Measurements from ENCODE around the gene PPP1R9B.
A peak's percentile ranks its signal among the peaks of the same experiment; 100 is the strongest.

Gene PPP1R9B

DNA sequence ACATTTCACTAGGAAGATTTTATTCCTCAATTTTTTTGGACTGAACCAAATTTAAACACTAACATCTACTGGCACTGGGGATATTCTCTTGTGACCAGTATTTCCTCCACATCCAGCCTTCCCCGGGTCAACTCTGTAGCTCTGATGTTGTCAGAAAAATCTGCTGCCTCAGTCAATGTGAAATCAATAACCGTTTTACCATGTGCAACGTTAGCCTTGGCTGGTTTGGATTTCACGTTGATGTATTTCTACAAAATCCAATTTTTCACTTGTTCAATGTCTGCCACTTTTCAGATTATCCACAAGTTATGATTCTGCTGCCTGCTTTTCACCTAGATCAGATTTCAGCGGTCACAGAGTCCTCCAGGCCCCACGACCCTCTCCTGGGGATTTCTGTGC is 22.5 kb upstream of the PPP1R9B start:
- DNase-seq = no peak

DNA sequence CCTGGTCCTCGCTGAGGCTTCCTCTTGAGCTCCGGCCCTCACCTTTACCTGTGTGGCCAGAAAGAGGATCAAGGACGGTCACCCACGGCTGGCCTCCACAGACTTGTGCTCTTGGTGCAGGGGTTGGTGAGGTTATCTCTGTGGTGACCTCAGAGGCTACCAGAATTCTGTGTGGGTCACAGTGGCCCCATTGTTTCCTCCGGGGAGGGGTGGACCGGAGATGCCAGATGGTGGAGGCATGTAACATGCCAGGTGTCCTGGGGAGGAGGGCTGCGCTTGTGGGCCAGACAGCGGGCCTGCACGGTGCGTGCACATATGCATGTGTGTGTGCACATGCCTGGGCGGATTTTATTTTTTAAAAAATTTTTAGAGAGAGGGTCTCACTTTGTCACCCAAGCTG is 21.7 kb upstream of the PPP1R9B start:
- no peak for DNase-seq

DNA sequence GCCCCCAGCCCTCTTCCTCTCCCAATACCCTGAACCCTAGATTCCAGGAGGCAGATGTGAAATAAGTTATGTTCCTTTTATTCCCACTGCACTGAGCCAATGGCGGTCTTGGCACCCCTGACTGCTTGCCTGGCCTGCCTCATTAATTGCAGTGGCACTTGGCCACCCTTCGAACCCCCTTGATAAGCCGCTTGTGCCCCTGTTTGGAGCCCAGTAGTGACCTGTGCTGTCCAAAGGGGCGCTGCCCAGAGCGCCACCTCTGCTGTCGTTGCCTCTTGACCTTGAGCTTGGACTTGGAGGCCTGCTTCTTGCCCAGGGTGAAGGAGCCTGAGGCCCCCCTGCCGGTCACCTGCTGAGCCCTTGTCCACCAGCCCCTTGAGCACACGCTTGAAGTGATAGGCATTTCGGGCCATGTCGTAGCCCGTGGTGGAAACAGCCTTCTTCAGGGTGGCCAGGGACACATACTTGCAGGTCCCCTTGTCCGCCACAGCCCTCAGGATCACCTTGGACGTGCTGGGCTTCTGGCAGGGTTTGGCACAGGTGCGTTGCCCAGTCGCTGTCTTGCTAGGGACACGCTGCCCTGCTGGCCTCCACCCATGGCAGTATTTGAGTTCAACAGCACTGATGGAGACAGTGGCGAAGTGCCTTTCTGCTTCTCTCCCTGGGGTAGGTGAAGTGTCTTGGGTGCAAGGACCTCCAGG is 21.0 kb upstream of the PPP1R9B start:
- DNase-seq = no peak

DNA sequence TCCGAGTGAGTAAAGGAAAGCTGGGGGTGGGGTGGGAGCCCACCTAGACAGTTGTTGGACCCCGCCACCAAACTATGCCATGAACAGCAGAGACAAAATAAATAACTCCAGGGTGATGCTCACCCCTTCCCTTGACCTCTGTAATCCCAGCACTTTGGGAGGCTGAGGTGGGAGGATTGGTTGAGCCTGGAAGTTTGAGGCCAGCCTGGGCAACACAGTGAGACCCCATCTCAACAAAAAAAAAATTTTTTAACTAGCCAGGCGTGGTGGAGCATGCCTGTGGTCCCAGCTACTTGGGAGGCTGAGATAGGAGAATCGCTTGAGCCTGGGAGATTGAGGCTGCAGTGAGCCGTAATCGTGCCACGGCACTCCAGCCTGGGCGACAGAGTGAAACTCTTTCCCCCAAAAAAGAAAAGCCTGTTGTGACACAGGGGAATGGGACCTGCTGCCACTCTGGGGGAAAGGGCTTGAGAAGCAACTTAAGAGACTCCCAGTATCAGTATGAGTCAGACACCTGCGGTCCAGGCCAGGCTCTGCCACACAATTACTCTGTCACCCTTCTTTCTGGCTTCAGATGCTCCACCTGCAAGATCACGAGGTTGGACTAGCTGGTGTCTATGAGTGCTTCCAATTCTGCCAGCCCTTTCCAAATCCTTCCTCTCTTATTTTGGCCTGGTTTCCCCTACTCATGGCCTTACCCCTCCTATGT is 20.3 kb upstream of the PPP1R9B start:
- DNase-seq = no peak

DNA sequence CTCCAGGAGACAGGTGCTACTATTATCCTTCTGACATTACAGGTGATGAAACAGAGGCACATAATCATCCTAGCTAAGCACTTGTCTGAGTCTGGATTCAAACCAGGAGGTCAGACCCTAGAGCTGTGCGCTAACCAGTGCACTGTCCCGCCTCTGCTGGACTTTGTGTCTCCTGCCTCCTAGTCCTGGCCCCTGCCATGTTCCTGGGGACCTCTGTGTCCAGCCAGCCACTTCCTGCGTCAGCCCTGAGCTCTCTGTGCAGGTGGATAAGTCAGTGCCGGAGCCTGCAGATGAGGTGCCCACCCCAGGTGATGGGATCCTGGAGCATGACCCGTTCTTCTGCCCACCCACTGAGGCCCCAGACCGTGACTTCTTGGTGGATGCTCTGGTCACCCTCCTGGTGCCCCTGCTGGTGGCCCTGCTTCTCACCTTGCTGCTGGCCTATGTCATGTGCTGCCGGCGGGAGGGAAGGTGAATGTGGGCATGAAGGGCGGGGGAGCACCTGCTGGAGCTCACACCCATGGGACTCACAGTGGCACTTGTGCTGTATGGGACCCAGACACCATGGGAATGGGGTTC is 19.5 kb upstream of the PPP1R9B start:
- no peak for DNase-seq

DNA sequence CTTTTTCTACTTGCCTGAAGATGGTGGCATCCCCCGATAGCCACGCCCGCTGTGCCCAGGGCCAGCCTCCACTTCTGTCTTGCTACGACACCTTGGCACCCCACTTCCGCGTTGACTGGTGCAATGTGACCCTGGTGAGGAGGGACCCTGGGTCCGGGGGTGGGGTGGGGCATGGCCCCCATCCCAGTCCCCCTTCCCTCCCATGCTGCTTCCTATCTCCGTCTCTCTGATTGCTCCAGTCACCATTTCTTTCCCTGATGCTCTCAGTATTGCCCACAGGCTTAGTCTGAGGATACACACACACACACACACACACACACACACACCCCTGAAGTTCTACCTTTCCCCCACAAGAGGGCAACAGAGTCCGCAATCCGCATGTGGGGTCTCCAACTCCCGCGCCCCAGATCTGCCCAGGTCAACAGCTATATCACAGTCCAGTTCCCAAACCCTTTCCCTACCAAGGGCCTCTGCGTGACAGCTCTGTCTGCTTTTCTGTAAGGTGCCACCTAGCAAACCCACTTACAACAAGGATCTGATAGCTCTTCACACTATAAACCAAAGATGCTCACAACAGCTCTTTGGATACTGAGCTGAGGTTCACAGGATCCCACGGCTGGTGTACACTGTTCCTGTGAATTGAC is 18.8 kb upstream of the PPP1R9B start:
- DNase-seq = peak; percentile 78

DNA sequence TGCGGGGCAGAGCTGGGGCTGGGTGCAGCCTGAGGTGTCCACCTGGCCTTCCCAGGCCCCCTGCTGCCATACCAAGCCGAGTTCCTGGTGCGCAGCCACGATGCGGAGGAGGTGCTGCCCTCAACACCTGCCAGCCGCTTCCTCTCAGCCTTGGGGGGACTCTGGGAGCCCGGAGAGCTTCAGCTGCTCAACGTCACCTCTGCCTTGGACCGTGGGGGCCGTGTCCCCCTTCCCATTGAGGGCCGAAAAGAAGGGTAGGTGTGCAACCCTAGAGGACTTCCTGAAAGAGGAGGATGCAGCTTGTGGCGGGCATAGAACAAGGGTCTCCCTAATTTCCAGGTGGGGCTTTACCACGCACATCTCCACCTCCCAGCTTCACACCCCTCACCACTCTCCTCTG is 17.8 kb upstream of the PPP1R9B start:
- no peak for DNase-seq

DNA sequence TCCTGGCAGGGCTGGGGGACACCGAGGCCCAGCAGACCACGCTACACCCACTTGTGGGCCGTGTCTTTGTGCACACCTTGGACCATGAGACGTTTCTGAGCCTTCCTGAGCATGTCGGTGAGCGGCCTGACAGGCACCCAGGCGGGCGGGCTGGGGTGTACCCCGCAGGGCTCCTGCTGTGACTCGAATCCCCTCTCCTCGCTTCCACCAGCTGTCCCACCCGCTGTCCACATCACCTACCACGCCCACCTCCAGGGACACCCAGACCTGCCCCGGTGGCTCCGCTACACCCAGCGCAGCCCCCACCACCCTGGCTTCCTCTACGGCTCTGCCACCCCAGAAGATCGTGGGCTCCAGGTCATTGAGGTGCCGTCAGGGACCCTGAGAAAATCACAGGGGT is 16.9 kb upstream of the PPP1R9B start:
- no peak for DNase-seq

DNA sequence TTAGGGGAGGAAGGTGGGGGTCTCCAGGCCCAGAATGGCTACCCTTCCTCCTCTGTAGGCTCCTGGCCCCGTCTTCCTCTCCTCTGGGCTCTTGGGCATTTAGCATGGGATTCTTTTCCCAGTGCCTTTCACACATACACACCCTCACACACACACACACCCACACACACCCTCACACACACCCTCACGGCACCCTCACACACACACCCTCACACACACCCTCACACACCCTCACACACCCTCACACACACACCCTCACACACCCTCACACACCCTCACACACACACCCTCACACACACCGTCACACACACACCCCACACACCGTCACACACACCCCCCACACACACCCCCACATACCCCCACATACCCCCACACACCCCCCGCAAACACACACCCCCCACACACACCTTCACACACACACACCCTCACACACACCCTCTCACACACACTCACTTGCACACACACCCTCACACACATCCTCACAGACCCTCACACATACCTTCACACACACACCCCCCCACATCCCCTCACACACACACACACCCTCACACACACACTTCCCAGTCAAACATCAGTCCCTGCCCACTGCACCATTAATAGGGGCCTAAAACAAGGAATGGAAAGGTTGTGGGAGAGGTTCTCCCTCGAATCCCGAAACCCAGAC is 16.2 kb upstream of the PPP1R9B start:
- no peak for DNase-seq

DNA sequence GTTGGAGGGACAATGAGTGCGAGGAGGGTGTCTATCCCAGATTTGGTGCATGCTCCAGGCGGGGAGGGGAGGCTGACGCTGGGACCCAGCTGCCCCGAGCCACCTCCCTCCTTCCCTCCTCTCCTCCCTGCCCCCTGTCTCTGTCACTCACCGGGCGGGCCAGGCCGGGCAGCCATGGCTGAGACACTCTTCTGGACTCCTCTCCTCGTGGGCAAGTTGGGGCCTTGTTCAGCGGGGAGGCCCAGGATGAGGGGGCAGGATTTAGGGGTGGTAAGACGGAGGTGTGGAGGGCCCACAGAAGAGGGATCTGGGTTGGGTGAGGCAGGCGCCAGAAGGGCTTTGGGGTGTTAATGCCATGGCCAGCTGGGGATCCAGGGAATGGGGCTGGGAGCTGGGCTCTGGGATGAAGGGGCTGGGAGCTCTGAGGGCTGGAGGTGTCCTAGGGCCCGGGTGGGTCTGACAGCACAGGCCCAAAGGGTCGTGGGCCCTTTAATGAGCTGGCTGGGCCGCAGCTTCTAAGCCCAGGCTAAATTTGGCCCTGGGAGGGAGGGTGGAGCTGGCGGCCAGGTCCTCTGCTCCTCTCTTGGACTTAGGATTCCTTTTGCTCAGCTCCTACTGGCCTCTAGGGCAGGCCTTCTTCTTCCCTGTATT is 15.5 kb upstream of the PPP1R9B start, which contains the start of gene SGCA:
Gene SGCA, plus strand, starts transcription at position 139 of the 651 bp plus-strand sequence. Its CDS starts 36 bp downstream, at position 175.
- no peak for DNase-seq

DNA sequence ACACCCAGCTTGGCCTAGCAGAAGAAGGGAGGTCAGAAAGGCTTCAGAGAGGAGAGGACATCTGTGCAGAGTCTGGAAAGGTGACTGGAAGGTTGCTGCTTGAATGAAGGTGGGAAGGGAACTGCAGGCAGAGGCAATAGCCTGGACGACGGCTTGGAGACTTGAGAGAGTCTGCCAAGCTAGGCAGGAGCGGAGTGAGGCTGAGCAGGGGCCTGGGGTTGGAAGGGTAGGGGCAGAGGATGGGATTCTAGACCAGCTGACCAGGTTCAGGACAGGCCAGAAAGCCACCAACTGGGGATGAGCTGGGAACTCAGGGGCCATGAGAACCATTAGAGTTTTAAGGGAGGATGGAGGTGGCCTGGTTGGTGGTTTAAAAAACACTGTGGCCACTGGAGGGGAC is 15.0 kb upstream of the PPP1R9B start:
- DNase-seq = no peak

DNA sequence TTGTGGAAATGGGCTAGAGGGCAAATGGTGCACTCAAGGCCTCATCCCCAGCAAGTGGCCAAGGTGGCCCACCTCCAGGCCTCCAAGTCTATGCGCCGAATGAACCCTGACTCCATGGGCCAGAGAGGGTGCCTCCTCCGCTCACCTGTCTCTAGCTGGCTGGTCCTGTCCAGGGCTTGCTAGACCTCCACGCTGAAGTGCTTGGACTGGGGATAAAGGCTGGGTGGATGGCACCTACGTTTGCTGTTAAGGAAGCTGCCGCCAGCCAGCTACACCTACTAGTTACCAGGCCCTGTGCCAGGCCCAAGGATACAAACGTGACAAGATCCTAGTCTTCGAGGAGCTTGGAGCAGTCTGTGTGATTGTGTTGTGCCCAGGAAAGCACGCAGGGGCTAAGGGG is 14.6 kb upstream of the PPP1R9B start:
- no peak for DNase-seq

DNA sequence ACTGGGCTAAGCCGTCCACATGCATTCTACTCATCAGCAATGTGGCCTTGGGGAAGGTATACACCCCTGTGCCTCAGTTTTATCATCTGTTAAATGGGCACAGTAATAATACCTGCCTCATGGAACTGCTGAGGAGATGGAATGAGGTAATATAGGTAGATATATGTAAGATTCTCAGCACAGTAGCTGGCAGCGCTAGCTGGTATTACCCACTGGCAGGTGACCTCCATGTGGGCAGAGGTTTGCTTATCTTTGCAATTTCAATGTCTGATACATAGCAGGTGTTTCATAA is 14.2 kb upstream of the PPP1R9B start:
- no peak for DNase-seq

DNA sequence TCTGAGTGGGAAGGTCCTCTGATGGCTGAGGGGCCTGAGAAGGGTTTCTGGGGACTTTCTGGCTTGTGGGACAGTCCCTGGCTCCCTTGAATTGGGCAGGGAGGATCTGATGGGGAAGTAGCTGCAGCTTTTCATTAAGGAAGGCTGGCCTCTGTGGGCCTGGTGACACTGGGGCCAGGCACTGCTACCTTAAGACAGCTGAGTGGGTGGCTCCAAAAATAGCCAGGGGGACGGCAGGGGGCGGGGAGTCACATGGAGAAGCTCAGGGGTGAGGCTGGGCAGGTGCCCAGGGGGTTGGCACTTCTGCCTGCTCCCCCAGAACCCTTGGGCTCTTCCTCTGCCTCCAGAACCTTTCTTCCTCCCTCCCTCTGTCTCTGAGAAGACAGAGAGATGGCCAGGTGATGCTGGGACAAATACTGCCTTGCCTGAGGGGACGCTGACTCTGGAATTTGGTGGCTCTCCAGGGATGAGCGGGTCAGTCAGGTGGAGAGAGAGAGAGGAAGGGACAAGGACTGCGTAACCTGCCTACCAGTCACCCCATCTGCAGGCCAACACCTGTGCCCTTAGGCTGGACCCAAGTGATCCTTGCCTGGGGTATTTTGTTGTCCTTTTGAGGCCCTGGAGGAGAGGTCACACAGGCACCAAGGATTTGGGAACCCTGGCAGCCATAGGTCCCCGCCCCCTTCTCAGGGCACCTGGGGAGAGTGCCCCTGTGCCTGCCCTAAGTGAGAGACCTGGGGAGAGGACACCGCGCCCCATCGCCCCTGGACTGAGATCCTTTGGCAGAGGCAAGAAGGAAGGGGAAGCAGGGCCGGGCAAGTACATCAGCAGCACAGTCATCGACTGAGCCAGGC is 13.6 kb upstream of the PPP1R9B start:
- DNase-seq = peak; percentile 41

DNA sequence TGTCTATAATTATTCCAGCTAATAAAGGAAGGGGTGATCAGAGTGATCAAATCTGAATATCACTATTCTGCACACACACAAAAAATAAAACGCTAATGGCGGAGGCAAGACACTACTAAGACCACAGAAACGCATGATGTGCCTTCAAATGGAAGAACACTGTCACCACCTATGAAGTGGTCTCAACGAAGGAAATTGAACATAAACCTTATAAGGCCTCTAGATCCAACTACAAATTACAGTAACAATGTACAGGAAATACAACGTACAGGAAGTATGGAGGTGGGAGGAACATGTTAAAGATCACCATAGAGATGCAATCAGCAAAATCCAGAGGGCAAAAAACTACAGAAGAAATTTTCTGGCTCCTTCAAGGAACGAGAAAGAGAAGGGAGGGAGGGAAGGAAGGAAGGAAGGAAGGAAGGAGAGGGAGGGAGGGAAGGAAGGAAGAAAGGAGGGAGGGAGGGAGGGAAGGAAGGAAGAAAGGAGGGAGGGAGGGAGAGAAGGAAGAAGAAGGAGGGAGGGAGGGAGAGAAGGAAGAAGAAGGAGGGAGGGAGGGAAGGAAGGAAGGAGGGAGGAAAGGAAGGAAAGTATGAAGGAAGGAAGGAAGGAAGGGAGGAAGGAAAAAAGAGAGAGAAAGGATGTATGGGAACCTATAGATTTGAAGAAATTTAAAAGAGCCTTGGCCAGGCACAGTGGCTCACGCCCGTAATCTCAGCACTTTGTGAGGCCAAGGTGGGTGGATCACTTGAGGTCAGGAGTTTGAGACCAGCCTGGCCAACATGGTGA is 12.2 kb upstream of the PPP1R9B start:
- no peak for DNase-seq

DNA sequence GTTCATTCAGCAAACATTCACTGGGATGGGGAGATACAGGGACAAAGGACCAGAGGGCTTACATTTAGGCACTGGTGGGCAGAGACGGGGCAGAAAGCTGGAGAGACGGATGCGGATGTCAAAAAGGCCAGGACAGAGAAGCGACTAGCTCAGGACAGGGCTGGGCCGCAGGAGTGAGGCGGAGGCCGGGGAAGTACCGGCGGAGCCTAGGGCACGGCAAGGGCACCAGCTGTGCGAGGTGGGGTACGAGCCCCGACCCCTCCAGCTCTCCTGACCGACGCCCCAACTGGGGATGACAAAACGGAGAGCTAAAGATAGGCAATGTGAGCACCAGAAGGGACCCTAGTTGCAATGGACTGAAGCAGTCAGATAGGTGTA is 11.4 kb upstream of the PPP1R9B start:
- DNase-seq = no peak

DNA sequence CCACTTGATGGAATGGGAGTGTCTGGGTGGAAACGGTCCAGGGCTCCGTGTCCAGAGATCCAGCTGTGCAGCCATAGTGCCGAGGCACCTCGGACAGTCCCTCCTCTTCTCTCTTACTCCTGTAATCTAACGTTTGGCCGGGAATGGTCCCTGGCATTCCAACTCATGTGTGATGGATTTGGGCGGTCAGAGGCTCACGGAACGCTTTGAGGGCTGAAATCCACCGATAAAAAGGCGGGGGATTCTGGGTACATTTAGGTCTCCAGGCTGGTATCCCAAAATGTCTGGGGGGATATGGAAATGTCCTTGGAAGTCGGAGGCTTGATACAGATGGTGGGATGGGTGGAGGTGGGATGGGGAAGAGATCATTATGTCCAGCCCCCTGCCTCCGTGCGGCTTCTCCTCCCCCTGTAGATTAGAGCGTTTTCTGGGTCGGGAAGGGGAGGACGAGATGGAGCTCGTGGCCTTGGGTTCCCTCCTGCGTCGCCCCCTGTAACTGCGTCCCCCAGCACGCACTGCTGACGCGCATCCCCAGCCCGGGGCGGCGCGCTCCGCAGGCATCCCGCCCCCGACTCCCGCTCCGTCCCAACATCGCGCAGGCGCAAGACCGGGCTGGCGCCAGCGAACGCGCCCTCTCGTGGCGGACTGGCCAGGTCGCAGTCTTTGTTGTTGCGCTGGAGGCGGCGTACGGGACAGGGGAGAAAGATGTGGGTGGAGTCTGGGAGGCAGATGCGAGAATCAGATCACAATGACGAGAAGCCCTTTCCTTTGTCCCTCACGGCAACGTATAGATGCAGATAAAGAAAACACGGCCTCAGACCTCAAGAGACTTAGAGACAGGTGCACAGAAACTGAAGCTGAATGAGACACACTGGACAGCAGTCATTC is 10.8 kb upstream of the PPP1R9B start:
- DNase-seq = peak; percentile 93

DNA sequence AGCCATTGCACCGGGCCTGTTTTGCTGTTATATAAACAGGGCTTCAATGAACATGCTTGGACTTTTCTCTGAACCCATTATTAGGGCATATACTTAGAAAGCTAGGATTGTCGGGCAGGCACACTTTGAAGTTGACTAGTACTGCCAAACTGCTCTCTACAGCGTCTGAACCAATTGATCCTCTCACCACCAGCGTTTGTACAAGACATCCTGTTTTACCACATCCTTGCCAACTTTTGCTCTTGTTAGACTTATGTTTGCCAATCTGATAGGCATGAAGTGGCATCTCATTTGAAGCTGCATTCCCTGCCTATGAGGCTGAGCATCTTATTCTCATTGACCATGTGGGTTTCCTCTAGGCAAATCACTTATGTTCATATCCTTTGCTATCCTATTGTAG is 7.4 kb upstream of the PPP1R9B start:
- DNase-seq = no peak

DNA sequence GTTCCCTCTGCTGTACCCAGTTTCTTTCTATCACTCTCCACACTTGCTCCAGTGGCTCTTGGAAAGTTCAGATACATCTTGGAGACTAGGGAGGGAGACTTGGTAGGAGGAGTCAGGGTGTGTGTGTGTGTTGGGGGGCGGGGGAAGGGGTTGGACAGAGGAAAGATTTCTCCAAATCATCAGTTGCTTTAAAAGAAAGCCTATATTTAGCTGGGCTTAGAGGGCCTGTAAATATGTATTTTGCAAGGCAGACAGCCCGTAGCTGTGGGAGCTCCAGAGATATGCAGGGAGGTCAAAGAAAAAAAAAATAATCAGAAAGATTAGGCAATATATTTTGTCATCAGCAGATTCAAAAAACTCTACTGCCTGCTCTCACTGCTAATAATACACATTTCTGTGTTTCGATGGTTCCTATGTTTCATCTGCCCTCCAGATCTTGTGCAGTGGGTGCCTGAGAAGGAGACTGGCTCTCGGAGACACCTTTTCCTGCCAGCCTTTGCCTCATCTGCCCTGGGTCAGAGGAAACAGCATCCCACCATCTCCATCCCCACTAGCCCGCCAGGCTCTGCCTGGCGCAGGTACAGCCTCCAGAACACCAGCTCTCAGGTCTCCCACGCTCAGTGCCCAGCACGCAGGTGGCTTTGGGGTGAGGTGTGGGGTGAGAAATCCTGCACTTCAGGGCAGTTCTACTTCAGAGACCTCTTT is 4.8 kb upstream of the PPP1R9B start:
- no peak for DNase-seq
